GM18511 (cell line): ENCODE measurements around the gene HGFAC.

Source experiments
- ATAC-seq: cut with Tn5 transposase; IDR thresholded peaks from one replicate; pipeline ENCODE4 v1.9.1; 2021; ENCODE audit warnings: mild to moderate bottlenecking, moderate library complexity; ENCODE audit not compliant: unreplicated experiment

The HGFAC gene

DNA sequence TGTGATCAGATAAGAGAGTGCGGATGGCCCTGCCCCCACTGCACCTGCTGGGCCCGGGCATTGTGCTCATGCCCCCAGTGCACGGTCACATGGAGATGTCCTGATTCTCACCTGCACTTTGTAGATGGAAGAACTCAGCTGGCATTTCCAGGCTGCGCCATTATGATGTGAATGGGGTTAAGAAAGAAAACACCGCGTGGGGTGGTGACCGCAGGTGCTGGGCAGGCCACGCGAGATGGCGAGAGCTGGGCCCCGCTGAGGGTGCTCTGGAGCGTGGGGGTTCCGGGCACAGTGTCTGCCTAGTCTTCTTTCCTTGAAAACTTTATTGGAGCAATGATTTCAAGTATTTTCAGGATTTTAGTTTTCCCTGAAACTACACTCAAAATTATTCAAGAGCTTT is 17.8 kb upstream of the HGFAC start:
- no peak for ATAC-seq

DNA sequence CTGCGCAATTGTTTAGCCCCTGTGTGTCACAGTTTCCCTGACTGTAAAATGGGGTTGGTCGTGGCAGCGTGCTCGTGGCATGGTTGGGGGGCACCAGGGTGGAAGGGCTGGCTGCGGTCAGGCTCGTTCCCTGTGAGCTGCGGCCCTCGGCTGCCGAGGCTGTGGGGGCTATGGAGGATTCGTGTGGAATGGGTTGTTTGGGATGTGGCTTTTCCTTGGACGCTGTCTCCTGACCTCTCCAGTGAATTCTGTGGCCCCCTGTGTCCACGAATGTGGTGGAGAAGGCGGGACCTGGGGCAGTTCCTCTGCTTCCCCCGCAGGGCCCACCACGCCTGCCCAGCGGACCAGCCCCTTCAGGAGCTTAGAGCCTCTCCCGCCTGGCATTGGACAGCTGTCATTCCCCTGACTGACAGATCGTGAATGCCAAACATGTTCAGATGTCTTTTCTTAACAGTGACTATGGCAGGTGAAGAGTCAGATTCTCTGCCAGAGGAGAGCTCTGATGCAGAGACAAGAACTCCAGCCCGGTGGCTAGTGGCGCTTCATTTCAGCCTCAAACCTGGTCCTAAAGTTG is 17.2 kb upstream of the HGFAC start:
- no peak for ATAC-seq

DNA sequence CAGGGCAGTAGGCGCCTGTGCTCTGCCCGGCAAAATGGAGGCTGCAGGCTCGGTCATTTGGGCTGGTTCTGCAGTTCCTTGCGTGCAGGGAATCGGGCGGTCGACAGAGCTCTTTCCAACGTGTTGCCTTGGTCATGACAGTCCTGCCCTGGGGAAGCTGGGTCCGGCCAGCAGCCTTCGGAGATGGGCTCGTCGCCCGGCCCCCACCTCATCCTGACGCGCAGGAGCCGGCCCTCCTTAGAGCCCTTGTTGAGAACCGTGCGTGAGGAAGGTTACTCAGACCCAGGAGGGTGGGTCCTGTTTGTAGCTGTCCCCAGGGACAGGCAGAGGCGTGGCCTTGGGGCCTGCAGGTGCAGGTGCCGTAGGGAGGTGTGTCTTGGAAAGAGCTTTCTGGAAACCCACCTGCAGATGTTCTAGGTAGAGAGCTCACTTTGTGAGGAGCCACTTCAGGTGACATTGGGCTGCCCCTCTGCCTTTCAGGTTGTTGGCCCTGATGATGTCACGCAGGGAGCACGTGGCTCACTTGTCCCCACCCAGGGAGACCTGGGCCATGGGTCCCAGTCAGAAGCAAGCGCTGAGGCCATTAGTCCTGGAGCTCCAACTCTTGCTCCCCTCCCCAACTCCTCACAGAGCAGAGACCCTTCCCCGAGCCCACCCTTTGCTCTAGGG is 15.2 kb upstream of the HGFAC start:
- no peak for ATAC-seq

DNA sequence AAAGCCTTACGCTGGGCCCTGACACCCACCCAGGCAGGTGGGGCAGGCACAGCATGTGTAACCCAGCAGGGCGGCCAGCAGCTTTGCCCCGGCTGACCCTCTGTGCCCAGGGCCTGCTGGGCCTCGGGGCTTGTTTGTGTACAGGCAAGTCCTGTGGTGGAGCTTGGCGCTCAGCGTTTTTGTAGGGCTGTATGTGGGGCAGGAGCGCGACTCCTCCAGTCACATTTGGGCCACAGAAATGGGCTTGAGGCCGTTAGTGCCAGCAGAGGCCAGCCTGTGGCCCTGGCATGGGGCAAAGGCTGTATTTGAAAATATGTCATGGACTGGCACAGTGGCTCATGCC is 14.7 kb upstream of the HGFAC start:
- no peak for ATAC-seq

DNA sequence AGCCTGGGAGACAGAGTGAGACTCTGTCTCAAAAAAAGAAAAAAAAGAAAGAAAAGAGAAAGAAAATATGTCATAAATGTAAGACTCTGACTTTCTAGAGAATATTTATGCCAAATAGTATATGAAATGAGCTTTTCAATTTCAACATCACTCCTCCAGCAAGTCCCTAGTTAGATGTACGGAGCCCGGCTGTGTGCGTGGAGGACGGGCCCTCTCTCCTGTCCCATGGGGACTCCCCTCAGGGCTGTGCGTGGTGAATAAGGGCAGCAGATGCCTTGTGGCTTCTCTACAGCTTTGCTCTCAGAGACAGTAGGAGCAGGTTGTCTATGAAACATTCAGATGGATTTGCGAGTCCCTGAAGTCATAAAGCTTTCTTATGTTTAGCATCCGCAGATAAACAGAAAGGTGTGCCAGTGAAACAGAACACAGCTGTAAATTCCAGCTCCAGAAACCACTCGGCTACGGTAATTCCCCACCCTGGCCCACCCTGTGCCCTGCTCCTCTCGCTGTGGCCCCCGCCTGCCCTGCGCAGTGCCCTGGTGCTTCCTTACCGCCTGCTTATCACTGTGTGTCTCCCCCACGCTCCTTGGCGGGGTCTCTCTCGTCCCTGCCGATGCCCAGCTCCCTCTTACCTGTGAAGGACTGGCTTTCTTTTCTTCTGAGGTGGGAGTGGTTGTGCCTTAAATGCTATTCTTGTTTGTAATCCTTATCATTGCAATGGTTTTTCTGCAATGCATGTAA is 13.9 kb upstream of the HGFAC start:
- no peak for ATAC-seq

DNA sequence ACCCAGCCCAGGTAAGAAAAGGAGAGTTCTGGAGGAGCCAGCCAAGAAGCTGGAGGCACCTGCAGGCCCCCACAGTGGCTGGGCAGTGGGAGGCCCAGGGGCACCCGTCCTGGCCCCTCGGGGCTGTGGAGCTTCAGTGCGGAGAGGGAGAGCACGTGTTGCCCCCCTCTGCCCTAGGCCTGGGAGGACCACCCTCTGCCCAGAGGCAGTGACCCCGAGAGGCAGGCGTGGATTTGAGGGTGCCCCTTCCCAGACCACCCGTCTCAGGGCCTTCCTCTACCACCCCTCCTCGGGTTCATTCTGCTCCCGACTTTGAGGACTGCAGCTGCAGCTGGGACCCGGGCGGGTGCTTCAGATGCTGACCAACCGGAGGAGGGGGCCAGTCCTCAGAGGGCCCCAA is 12.1 kb upstream of the HGFAC start:
- ATAC-seq = no peak

DNA sequence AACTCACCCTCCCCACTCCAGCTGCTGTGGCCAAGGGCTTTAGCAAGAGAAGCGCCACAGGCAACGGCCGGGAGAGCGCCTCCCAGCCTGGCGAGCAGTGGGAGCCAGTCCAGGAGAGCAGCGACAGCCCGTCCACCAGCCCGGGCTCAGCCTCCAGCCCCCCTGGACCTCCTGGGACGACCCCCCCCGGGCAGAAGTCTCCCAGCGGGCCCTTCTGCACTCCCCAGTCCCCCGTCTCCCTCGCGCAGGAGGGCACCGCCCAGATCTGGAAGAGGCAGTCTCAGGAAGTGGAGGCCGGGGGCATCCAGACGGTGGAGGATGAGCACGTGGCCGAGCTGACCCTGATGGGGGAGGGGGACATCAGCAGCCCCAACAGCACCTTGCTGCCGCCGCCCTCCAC is 11.2 kb upstream of the HGFAC start:
- no peak for ATAC-seq

DNA sequence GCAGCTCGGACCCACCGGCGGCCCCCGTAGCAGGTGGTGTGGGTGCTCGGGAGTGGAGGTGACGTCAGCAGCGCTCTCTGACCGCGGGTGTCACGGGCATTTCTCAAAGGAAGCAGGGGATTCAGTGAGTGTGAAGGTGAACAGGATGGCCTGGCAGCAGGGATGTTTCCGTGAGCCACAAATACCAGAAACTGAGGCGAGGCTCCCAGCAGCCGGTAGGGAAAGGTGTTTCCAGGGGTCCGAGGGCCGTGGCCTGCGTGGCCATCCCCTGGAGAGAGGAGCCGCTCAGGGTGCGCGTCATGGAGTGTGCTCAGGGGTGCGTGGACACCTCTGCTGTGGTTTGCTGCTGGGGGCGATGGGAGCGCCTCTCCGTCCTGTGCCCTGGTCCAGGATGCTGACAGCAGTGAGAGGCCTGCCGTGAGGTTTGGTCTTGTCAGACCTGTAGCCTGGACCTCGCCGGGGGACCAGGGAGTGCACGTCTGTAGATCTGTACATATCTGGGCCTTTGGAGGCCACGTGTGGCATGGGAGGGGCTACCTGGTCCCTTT is 10.2 kb upstream of the HGFAC start:
- no peak for ATAC-seq

DNA sequence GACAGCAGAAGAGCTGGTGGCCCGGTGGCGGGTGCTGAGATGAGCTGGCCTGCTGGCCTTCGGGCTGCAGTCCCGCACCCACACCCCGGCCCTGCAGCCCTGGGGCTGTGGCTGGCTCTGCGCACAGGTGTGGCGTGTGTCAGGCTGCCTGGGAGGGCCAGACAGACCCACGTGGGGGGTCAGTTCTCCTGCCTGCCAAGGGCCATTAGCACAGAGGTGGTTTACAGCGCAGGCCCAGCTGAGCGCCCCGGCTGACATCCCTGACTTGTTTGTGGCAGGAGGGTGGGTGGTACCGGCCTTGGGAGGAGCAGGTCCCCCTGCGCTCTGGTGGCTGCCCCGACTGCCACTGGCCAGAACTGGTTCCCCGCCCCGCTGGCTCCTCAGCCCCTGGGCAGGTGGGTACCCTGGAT is 9.4 kb upstream of the HGFAC start:
- ATAC-seq = no peak

DNA sequence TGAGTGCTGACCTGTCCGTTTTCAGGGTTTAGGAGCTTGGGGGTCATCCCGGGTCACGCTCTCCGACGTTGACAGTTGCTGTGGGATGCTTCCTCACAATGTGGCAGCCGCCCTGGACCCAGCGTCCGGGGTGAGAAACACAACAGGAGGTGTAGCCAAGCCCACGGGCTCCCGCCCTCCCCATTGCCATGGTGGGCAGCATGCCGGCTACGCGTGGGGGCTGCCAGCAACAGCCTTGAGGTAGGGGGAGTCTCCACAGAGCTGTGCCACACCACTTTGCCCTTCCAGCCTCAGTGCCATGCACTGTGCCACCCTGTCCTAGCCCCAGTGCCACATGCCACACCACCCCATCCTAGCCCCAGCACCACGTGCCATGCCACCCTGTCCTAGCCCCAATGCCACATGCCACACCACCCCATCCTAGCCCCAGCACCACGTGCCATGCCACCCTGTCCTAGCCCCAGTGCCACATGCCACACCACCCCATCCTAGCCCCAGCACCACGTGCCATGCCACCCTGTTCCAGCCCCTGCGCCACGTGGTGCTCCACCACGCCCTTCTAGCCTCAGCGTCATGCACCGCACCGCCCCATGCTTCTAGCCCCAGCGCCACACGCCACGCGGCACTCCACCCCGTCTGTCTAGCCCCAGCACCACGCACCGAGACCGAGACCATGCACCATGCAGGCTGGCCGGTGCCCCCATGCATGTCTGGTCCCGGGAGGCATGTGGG is 8.5 kb upstream of the HGFAC start:
- no peak for ATAC-seq

DNA sequence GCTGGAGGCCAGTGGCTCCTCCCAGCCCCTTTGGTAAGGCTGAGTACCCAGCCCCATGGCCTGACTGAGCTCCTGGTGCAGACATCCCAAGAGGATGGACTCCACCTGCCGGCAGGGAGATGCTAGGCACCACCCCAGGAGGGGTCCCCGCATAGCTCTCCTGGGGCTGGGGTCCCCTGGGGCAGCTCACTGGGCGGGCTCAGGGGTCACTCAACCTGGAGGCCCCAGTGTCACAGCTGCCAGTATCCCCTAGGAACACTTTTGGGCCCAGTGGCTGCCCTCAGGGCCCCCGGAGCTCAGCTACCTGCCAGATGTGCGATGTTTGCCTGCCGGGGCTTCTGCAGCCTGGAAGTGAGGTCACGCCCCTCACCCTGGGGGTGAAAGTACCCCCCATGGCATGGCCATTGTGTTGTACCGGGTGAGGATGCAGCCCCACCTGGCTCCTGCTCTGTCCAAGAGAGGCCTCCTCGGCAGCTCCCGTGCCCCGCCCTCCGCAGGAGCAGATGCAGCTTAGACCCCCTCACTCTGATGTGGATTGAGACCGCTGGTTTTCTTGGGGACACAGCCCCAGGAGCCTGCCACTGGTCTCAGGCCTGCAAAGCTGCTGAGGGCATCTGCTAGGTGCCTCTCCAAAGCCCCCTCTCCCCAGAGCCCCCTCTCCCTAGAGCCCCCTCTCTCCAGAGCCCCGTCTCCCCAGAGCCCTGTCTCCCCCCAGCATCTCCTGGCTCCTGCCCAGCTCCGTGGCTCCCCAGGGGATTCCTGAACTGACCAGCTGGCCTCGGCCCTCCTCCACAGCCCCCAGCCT is 6.7 kb upstream of the HGFAC start:
- no peak for ATAC-seq

DNA sequence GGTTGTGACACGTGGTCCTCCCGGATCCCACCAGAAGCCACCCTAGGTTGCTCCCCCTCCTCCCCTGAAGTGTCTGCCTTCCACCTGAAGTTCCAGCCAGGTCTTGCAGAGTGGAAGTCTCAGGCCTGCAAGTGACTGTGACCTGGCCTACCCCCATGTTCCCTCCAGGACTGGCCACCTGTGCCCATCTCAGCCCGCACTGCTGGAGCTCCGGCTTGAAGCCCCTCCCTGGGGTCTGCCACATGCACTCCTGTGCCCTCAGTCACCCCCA is 6.1 kb upstream of the HGFAC start:
- ATAC-seq = no peak

DNA sequence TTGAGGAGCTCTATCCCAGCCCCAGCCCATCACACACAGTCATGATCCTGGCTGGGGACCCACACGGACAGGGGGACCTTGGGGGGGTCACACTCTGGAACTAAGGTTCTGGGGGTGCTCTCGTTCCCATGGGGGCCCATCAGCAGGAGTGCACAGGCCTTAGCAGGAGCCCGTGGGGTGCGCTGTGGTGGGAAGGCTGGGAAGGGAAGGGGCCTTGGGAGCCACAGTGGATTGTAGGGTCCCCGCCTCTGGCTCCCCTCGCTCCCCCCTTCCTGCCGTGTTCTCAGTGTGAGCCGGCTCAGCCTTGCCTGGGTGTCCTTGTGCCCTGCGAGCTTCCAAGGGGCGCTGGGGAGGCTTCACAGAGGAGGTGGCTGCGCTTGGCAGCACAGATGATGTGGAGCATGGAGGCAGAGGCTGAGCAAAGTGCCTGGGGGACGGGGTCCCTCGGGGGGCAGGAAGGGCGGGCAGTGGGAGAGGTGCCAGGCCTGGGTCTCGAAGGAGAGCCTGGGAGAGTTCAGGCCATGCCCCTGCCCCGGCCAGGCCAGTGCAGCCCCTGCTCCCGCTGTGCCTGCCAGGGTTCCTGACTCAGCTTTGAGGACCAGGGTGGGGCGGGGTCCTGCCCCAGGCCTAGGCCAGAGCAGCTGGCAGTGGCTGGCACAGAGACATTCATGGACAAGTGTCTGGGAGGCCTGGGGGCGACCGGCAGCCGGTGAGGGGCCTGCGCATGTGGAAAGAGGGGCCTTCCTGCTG is 5.5 kb upstream of the HGFAC start:
- no peak for ATAC-seq

DNA sequence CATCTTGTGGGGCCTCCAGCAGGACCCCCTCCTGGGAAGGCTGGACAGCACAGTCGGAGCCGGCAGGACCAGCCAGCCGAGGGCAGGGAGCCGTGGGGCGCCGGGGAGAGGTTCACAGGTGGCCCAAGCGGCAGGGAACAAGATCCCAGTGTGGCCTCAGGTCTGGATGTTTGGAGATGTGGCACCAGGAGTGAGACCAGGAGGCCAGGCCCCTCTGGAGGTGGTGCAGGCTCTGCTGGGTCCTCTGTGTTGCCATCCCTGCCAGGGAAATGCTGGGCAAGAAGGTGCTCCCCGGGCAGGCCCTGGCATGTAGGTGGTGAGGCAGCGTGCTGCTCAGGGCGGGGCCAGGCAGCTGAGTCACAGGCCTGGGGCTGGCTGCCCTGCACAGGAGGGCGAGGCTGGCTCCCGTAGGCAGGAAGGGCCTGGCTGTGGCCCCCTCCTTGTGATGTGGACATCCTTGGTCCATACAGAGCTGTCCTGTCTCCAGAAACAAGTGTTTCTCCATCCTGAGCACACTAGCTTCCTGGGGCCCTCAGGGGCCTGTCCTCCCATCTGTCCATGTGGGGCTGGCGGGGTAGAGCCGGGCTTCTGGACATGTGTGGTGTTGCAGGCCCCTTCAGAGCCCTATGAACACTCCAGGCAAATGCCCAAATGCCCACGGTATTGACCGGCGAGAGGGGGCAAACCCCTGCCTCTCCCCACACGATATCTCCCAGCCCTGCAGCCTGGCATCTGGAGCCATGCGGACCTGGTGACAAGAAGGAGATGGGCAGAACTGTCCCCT is 4.8 kb upstream of the HGFAC start:
- no peak for ATAC-seq

DNA sequence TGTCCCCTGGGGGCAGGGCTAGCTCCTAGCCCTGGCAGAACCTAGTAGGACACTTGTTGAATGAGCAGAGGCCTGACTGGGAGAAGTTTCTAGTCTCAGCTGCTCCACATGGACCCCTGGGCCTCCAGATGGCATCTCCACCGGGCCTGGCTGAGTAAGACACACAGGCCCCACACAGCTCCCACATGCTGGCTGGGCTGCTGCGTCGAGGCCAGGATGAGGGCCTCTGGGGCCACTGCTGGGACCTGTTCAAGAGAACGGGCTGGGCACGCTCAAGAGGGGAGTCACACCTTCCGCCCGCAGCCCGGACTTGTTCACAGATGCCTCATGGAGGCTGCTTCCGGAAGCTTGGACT is 4.2 kb upstream of the HGFAC start:
- ATAC-seq = no peak

DNA sequence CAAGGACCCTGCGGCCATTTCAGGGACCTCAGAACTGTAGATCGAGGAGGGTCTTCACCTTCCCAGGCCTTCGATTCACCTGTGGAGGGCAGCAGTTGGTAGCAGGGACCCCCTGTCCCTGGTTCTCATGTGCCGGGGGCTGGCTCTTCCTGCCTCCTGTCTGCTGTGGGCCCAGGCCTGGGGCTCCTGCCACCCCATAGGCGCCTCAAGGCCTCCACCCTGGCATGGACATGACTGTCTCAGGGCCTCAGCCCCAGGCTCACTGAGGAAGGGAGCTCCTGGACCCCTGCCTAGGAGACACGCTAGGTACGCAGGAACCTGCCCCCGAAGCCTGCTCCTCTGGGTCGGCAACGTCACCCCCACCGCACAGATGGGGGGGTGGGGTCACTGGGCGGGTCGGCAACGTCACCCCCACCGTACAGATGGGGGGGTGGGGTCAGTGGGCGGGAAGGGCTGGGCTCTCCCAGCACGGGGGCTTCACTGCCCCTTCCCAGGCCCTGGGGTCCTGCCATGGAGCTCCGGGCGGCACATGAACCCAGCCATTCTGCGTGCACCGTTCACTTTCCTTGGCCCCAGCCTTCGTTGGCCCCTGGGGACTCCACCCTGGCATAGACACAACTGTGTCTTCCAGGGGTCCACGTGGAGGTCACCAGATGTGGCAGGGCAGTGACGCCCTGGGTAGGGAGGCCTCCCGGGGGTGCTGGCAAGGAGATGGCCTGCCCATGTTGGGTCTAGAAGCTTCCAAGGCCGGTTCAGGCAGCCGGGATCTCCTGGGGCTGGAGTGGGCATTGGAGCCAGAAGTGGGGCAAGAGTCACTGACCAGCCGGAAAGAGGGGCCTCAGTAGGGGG is 3.5 kb upstream of the HGFAC start:
- no peak for ATAC-seq

DNA sequence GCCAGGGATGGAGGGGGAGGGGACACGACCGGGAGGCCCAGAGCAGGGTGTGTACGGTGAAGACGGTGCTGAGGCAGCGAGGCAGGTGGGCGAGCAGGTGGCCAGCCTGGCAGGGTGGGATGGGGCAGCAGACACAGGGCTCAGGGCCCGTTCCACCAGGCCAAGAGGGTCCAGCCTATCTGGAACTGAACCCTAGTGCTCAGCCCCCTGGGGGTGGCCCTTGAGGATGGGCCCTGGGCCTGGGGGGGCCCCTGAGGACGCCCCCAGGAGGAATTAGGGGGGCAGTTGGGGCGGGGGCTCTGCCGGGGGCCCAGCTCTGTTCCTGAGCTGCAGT is 3.0 kb upstream of the HGFAC start:
- no peak for ATAC-seq

DNA sequence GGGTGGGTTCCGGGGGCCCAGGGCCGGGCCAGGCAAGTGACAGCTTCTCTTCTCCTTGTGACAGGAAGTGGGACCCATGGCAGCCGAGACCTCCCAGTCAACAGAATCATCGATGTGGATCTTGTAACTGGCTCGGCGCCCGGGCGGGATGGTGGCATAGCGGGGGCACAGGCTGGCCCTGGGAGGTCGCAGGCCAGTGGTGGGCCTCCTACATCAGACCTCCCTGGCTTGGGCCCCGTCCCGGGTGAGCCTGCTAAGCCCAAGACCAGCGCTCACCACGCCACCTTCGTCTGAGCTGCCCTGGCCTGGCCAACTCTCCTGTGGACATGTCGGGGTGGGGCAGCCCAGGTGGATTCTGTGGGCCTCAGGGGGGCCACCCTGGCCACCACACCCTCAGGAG is 2.4 kb upstream of the HGFAC start:
- ATAC-seq = no peak

DNA sequence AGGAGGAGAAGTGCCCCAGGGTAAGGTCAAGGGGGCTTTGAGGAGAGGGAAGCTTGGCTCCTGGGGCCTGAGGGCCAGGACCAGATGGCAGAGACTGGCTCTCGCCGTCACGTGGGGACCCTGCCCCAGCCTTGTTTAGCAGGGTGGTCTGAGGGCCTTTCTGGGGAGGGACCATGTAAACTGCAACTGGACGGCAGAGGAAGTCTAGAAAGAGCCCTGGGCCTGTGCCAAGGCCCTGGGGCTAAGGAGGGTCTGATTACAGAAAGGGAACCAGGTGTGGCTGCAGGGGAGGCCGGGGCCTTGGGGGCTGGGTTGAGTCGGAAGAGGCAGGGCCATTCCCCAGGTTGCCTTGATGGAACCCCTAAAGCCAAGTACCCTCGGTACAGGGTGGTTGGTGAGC is 1.8 kb upstream of the HGFAC start:
- no peak for ATAC-seq
